Liver (tissue), 9 donors: Measurements from ENCODE around the gene ASTN1. TPM values are rescaled to one million over a fixed set of nuclear protein-coding genes. Genes with fewer than 3 reads are reported as not detected.

Experiments used
- DNase-seq: peaks from one replicate; pipeline ENCODE4 v3.0.0-alpha.2; 2017; ENCODE audit warnings: low spot score
- H3K27ac ChIP-seq, 2 donors: one replicate each; pipeline ENCODE4 v1.7.0; 2013; ENCODE audit warnings: inconsistent platforms in 2 of 2, low read length in 2 of 2, control low read depth in 1 of 2, low read depth in 1 of 2, mild to moderate bottlenecking in 1 of 2
- H3K27me3 ChIP-seq, 4 donors: one replicate each; pipeline versions ENCODE4 v1.6.1 to v1.7.0; 2013; ENCODE audit warnings: low read length in 3 of 4, inconsistent platforms in 1 of 4, mild to moderate bottlenecking in 1 of 4, moderate library complexity in 1 of 4; ENCODE audit not compliant: control insufficient read depth in 4 of 4, insufficient read depth in 4 of 4
- H3K36me3 ChIP-seq, 4 donors: one replicate each; pipeline versions ENCODE4 v1.6.1 to v1.7.0; 2013; ENCODE audit warnings: low read length in 3 of 4, mild to moderate bottlenecking in 3 of 4, low read depth in 1 of 4, moderate library complexity in 1 of 4; ENCODE audit not compliant: control insufficient read depth in 4 of 4, insufficient read depth in 3 of 4
- H3K4me1 ChIP-seq, 4 donors: one replicate each; pipeline versions ENCODE4 v1.6.1 to v1.7.0; 2013; ENCODE audit warnings: low read length in 3 of 4, mild to moderate bottlenecking in 3 of 4, moderate library complexity in 1 of 4; ENCODE audit not compliant: control insufficient read depth in 4 of 4, insufficient read depth in 4 of 4
- H3K4me3 ChIP-seq, 3 donors: one replicate each; pipeline versions ENCODE4 v1.6.1 to v1.7.0; 2013; ENCODE audit warnings: low read length in 3 of 3, control low read depth in 1 of 3, low read depth in 1 of 3, mild to moderate bottlenecking in 1 of 3
- H3K9ac ChIP-seq, 2 donors: one replicate each; pipeline ENCODE4 v1.7.0; 2013; ENCODE audit warnings: low read length in 2 of 2, mild to moderate bottlenecking in 2 of 2, moderate library complexity in 2 of 2, control low read depth in 1 of 2, low read depth in 1 of 2
- H3K9me3 ChIP-seq, 4 donors: one replicate each; pipeline versions ENCODE4 v1.6.1 to v1.7.0; 2013; ENCODE audit warnings: low read length in 3 of 4; ENCODE audit not compliant: control insufficient read depth in 4 of 4
- FOXA2 ChIP-seq: IDR thresholded peaks from 2 replicates; pipeline ENCODE4 v1.6.1; 2016; ENCODE audit warnings: antibody characterized with exemption
- GABPA ChIP-seq, 2 donors: IDR thresholded peaks in 1 of 2; conservative IDR thresholded peaks in 1 of 2; 2 replicates each; pipeline ENCODE4 v1.6.1; 2016; ENCODE audit warnings: antibody characterized with exemption in 2 of 2, mild to moderate bottlenecking in 1 of 2, moderate library complexity in 1 of 2
- JUND ChIP-seq, 2 donors: IDR thresholded peaks; 2 replicates each; pipeline ENCODE4 v1.6.1; 2016; ENCODE audit warnings: antibody characterized with exemption in 2 of 2
- MAX ChIP-seq: IDR thresholded peaks from 2 replicates; pipeline ENCODE4 v1.6.1; 2016; ENCODE audit warnings: antibody characterized with exemption
- NR2F2 ChIP-seq: IDR thresholded peaks from 2 replicates; pipeline ENCODE4 v1.6.1; 2016; ENCODE audit warnings: antibody characterized with exemption
- REST ChIP-seq: IDR thresholded peaks from 2 replicates; pipeline ENCODE4 v1.6.1; 2016; ENCODE audit warnings: antibody characterized with exemption, mild to moderate bottlenecking
- SP1 ChIP-seq: IDR thresholded peaks from 2 replicates; pipeline ENCODE4 v1.6.1; 2018; ENCODE audit warnings: antibody characterized with exemption, mild to moderate bottlenecking
- YY1 ChIP-seq: IDR thresholded peaks from 2 replicates; pipeline ENCODE4 v1.6.1; 2016; ENCODE audit warnings: antibody characterized with exemption, mild to moderate bottlenecking
- WGBS: extraction: QIAGEN DNeasy Blood & Tissue Kit; methylation state at CpG from one replicate; pipeline ENCODE4 v1.1.7; 2013; 5-methylcytosine and 5-hydroxymethylcytosine counted together
- polyA plus RNA-seq, 2 donors: library from polyadenylated mRNA; stranded (reverse) in 1 of 2; unstranded in 1 of 2; fragments of 200-250 nt in 1 of 2; fragments of >200 nt in 1 of 2; fragmentation: Nextera tagmentation in 1 of 2; extraction: Ambion mirVana in 1 of 2; gene quantifications; one replicate each; pipeline versions ENCODE4 v1.2.1 to v1.2.3, GENCODE V29; 2013 to 2015
- total RNA-seq, 2 donors: library from RNA; depleted of rRNA; stranded (reverse); fragments of >200 nt; gene quantifications; one replicate each; pipeline ENCODE4 v1.2.3, GENCODE V29; 2014
- TF ChIP-seq, protein P1 (sequence below): fragments of 150-350 bp; IDR thresholded peaks from 2 replicates; pipeline ENCODE4 v1.5.1; 2017; ENCODE audit warnings: improper control_type of control experiment, low read depth, low read length; ENCODE audit not compliant: missing input control
- TF ChIP-seq, protein P2 (sequence below): IDR thresholded peaks from 2 replicates; pipeline ENCODE4 v1.6.1; 2016; ENCODE audit warnings: antibody characterized with exemption
- TF ChIP-seq, protein P3 (sequence below): IDR thresholded peaks from 2 replicates; pipeline ENCODE4 v1.6.1; 2016; ENCODE audit warnings: antibody characterized with exemption
- donor health status: healthy.
- donor health status: healthy.
- donor health status: healthy.
- donor health status: healthy.
- donor health status: healthy.

The ASTN1 gene
- total and polyA plus RNA-seq, 4 donors = 0.10 to 0.28 (median 0.18) TPM

GRCh38 chr1:176943783-176944182 lies 220.7 kb downstream of the ASTN1 start (continued):
- TF ChIP-seq SP1 = no peak
- TF ChIP-seq, protein P1, sequence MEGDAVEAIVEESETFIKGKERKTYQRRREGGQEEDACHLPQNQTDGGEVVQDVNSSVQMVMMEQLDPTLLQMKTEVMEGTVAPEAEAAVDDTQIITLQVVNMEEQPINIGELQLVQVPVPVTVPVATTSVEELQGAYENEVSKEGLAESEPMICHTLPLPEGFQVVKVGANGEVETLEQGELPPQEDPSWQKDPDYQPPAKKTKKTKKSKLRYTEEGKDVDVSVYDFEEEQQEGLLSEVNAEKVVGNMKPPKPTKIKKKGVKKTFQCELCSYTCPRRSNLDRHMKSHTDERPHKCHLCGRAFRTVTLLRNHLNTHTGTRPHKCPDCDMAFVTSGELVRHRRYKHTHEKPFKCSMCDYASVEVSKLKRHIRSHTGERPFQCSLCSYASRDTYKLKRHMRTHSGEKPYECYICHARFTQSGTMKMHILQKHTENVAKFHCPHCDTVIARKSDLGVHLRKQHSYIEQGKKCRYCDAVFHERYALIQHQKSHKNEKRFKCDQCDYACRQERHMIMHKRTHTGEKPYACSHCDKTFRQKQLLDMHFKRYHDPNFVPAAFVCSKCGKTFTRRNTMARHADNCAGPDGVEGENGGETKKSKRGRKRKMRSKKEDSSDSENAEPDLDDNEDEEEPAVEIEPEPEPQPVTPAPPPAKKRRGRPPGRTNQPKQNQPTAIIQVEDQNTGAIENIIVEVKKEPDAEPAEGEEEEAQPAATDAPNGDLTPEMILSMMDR = no peak

GRCh38 chr1:176942346-176942745 lies 222.2 kb downstream of the ASTN1 start:
- TF ChIP-seq, protein P2, sequence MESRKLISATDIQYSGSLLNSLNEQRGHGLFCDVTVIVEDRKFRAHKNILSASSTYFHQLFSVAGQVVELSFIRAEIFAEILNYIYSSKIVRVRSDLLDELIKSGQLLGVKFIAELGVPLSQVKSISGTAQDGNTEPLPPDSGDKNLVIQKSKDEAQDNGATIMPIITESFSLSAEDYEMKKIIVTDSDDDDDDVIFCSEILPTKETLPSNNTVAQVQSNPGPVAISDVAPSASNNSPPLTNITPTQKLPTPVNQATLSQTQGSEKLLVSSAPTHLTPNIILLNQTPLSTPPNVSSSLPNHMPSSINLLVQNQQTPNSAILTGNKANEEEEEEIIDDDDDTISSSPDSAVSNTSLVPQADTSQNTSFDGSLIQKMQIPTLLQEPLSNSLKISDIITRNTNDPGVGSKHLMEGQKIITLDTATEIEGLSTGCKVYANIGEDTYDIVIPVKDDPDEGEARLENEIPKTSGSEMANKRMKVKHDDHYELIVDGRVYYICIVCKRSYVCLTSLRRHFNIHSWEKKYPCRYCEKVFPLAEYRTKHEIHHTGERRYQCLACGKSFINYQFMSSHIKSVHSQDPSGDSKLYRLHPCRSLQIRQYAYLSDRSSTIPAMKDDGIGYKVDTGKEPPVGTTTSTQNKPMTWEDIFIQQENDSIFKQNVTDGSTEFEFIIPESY = no peak
- TF ChIP-seq, protein P3, sequence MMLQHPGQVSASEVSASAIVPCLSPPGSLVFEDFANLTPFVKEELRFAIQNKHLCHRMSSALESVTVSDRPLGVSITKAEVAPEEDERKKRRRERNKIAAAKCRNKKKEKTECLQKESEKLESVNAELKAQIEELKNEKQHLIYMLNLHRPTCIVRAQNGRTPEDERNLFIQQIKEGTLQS = no peak
- TF ChIP-seq JUND (IDR thresholded peaks at IDR 0.05) (no peak), NR2F2 (no peak), REST (no peak)
- no peak overlapping the region for H3K4me3 ChIP-seq
- no peak overlapping the region for H3K9ac ChIP-seq
- no peaks in the 10 kb centered on the region for H3K36me3 ChIP-seq
- no peak for DNase-seq
- WGBS = 90% methylated on average over 1 of the region's 1 CpG
- H3K4me1 ChIP-seq = no peaks in the 10 kb centered on the region
- H3K27me3 ChIP-seq = peaks cover 0 to 6% (median 0%) of the 10 kb centered on the region in 4 donors
- H3K27ac ChIP-seq = no peak overlapping the region
- H3K9me3 ChIP-seq = peaks cover 0 to 2% (median 0%) of the 10 kb centered on the region in 4 donors

- no peak for DNase-seq
- peaks cover 0 to 2% (median 0%) of the 10 kb centered on the region in 4 donors for H3K9me3 ChIP-seq
- H3K36me3 ChIP-seq = no peaks in the 10 kb centered on the region
- TF ChIP-seq JUND (IDR thresholded peaks at IDR 0.05) (no peak), MAX (no peak), REST (no peak), GABPA (IDR thresholded peaks at IDR 0.05 in 1 of 2, conservative IDR thresholded peaks at IDR 0.05 in 1 of 2) (no peak), NR2F2 (no peak), SP1 (no peak), FOXA2 (no peak), YY1 (no peak)
- H3K9ac ChIP-seq = no peak overlapping the region
- no peaks in the 10 kb centered on the region for H3K4me1 ChIP-seq
- WGBS = 78% methylated on average over 2 of the region's 2 CpGs
- no peak overlapping the region for H3K27ac ChIP-seq
- peaks cover 0 to 6% (median 0%) of the 10 kb centered on the region in 4 donors for H3K27me3 ChIP-seq
- H3K4me3 ChIP-seq = no peak overlapping the region
Measured at GRCh38 chr1:176939993-176940392, 224.5 kb downstream of the ASTN1 start.
